Hepatocyte (in vitro differentiated cells): Measurements from ENCODE around the gene LRRC32. TPM values are rescaled to one million over a fixed set of nuclear protein-coding genes. Genes with fewer than 3 reads are reported as not detected.

Experiments used
- DNase-seq: peaks from one replicate; pipeline ENCODE4 v3.0.0-alpha.2; 2016; ENCODE audit warnings: low spot score
- H2AFZ ChIP-seq: fragments of 200-600 bp; sonication (generic); 2 replicates; pipeline ENCODE4 v1.6.0; 2016; ENCODE audit warnings: antibody characterized with exemption, mild to moderate bottlenecking
- H3K27ac ChIP-seq: fragments of 200-600 bp; sonication (generic); 2 replicates; pipeline ENCODE4 v1.5.1; 2016; ENCODE audit warnings: mild to moderate bottlenecking
- H3K27me3 ChIP-seq: fragments of 200-600 bp; sonication (generic); 2 replicates; pipeline ENCODE4 v1.6.1; 2016
- H3K36me3 ChIP-seq: fragments of 200-600 bp; sonication (generic); replicated peaks from 2 replicates; pipeline ENCODE4 v1.5.1; 2016; ENCODE audit warnings: low read depth; ENCODE audit not compliant: insufficient read depth
- H3K4me1 ChIP-seq: fragments of 200-600 bp; sonication (generic); 2 replicates; pipeline ENCODE4 v1.5.1; 2016; ENCODE audit warnings: mild to moderate bottlenecking, moderate library complexity; ENCODE audit not compliant: insufficient read depth
- H3K4me2 ChIP-seq: fragments of 200-600 bp; sonication (generic); 2 replicates; pipeline ENCODE4 v1.6.0; 2016
- H3K4me3 ChIP-seq: fragments of 200-600 bp; sonication (generic); 2 replicates; pipeline ENCODE4 v1.5.1; 2016; ENCODE audit warnings: mild to moderate bottlenecking
- H3K79me2 ChIP-seq: fragments of 200-600 bp; sonication (generic); 2 replicates; pipeline ENCODE4 v1.6.0; 2017; ENCODE audit warnings: mild to moderate bottlenecking
- H3K9me2 ChIP-seq: fragments of 200-600 bp; sonication (generic); replicated peaks from 2 replicates; pipeline ENCODE4 v1.6.0; 2017; ENCODE audit warnings: mild to moderate bottlenecking; ENCODE audit not compliant: insufficient read depth
- H3K9me3 ChIP-seq: fragments of 200-600 bp; sonication (generic); 2 replicates; pipeline ENCODE4 v1.5.1; 2016; ENCODE audit warnings: low read depth, mild to moderate bottlenecking
- H4K20me1 ChIP-seq: fragments of 200-600 bp; sonication (generic); 2 replicates; pipeline ENCODE4 v1.6.0; 2016; ENCODE audit warnings: mild to moderate bottlenecking; ENCODE audit not compliant: insufficient read depth, poor library complexity, severe bottlenecking
- EZH2 ChIP-seq: fragments of 200-600 bp; sonication (generic); IDR thresholded peaks from 2 replicates; pipeline ENCODE4 v1.6.1; 2016; ENCODE audit warnings: antibody characterized with exemption, mild to moderate bottlenecking, borderline replicate concordance
- EZH2phosphoT487 ChIP-seq: fragments of 200-600 bp; sonication (generic); IDR thresholded peaks from one replicate; pipeline ENCODE4 v1.6.1; 2018; ENCODE audit warnings: antibody characterized with exemption, mild to moderate bottlenecking, low read depth, moderate library complexity; ENCODE audit not compliant: unreplicated experiment, severe bottlenecking
- WGBS: methylation state at CpG from one replicate; pipeline ENCODE4 v1.1.6; 2016; ENCODE audit warnings: low lambda C conversion rate; ENCODE audit errors: missing lambda C conversion rate; 5-methylcytosine and 5-hydroxymethylcytosine counted together
- polyA plus RNA-seq: library from polyadenylated mRNA; unstranded; fragments of >200 nt; fragmentation: Nextera tagmentation; extraction: Ambion mirVana; gene quantifications from 2 replicates; pipeline ENCODE4 v1.2.1, GENCODE V29; 2016
- total RNA-seq: library from RNA; depleted of rRNA; stranded (reverse); fragments of >200 nt; gene quantifications from 2 replicates; pipeline ENCODE4 v1.2.3, GENCODE V29; 2014
- TF ChIP-seq, protein P1 (sequence below): fragments of 200-600 bp; sonication (generic); IDR thresholded peaks from 2 replicates; pipeline ENCODE4 v1.5.1; 2016; ENCODE audit warnings: antibody characterized with exemption, mild to moderate bottlenecking; ENCODE audit not compliant: poor library complexity

Gene LRRC32
- total and polyA plus RNA-seq, 2 experiments from 2014 or later: 25.5 to 75.2 TPM

DNA sequence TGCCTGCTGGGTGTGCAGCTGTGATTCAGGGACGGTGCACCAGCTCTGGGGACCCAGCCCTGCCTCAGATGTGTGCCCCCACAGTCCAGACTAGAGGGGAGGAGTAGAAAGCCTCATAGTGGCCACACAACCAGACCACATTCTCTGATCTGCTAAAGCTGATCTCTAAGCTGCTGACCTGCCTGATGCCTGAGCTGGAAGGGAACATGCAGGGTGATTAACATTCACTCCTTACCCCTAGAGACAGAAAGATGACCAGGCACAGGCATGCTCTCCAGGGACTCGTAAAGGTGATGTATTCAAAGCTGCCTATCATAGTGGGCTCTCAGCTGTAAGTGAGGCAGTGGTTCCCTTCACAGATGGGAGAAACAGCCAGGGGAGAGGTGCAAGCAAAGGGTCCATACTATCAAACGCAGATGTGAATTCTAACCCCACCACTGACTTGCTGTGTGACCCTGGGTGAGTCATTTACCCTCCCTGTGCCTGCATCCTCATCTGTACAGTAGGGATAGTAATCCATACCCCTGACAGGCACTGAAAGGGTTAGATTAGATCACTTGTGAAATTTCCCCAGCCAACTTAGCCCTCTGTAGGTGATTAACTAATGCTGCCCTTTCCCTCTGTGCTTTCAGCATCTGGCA, 29.0 kb upstream of the LRRC32 start:
- H3K27me3 ChIP-seq: no peaks in the 10 kb centered on the region
- 80% methylated on average over 3 of the region's 3 CpGs for WGBS
- H3K4me3 ChIP-seq: no peak overlapping the region
- TF ChIP-seq EZH2: no peak
- TF ChIP-seq, protein P1, sequence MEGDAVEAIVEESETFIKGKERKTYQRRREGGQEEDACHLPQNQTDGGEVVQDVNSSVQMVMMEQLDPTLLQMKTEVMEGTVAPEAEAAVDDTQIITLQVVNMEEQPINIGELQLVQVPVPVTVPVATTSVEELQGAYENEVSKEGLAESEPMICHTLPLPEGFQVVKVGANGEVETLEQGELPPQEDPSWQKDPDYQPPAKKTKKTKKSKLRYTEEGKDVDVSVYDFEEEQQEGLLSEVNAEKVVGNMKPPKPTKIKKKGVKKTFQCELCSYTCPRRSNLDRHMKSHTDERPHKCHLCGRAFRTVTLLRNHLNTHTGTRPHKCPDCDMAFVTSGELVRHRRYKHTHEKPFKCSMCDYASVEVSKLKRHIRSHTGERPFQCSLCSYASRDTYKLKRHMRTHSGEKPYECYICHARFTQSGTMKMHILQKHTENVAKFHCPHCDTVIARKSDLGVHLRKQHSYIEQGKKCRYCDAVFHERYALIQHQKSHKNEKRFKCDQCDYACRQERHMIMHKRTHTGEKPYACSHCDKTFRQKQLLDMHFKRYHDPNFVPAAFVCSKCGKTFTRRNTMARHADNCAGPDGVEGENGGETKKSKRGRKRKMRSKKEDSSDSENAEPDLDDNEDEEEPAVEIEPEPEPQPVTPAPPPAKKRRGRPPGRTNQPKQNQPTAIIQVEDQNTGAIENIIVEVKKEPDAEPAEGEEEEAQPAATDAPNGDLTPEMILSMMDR: no peak
- no peak for TF ChIP-seq EZH2phosphoT487
- H3K36me3 ChIP-seq: no peaks in the 10 kb centered on the region
- no peaks in the 10 kb centered on the region for H3K79me2 ChIP-seq
- peak overlapping the region; percentile 65 for H3K27ac ChIP-seq
- no peak overlapping the region for H2AFZ ChIP-seq
- no peak for DNase-seq
- H4K20me1 ChIP-seq: no peaks in the 10 kb centered on the region
- no peaks in the 10 kb centered on the region for H3K9me3 ChIP-seq
- peaks cover 24% of the 10 kb centered on the region for H3K4me1 ChIP-seq
- H3K4me2 ChIP-seq: no peak overlapping the region
- no peaks in the 10 kb centered on the region for H3K9me2 ChIP-seq

DNA sequence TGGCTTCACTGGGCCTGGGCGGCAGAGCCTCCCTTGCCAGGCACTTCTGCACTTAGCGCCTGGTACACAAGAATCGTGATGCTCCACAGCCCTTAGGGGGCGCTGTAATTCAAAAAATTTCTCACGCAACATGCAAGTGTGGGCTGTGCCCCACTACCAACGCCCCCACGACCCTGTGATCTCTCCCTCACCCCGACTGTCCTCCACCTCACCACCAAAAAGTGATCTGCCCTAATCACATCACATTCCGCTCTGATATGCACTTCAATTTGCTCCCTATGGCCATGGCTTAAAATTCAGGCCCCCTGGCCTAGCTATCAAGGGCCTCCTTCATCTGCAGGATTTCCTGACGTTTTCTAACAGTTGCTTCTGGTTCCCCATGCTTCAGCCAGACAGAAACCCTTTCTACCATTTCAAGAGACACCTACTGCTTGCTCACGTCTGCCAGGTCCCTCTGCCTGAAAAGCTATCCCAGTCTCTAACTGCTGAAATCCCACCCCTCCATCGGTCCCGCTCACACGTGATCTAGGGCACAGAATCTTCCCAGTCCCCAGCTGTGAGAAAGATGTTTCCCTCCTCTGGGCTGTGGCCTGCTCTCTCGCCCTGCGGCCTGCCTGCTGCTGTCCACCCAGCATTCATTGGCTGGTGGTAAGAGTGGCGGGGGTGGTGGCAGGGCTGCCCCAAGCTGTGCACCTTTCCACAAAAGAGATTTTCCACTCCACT, 27.9 kb upstream of the LRRC32 start:
- no peak for TF ChIP-seq EZH2
- no peak for TF ChIP-seq EZH2phosphoT487
- TF ChIP-seq, protein P1: peak; percentile 31
- 69% methylated on average over 17 of the region's 17 CpGs for WGBS
- no peak overlapping the region for H3K27ac ChIP-seq

DNA sequence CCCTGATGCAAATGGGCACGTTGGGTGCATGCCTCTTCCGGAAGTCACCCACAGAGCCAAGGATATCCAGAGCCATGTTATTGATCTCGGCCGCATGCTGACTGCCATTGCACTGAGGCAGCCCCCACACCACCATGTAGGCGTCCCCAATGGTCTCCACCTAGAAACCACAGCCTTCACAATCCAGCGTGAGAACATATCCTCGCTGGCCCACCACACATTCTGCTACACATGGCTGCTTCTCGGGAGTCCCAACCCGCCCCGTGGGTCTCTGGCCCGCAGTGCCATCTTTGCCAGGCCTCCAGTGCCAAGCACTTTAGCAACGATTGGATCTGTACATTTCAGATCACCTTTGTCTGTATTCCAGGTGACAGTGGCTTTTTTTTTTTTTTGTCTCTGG, 26.2 kb upstream of the LRRC32 start:
- H3K4me1 ChIP-seq: peaks cover 17% of the 10 kb centered on the region
- TF ChIP-seq EZH2: no peak
- no peak for TF ChIP-seq EZH2phosphoT487
- TF ChIP-seq, protein P1: no peak
- no peaks in the 10 kb centered on the region for H3K9me2 ChIP-seq
- H2AFZ ChIP-seq: no peak overlapping the region
- H3K9me3 ChIP-seq: no peaks in the 10 kb centered on the region
- no peaks in the 10 kb centered on the region for H3K27me3 ChIP-seq
- WGBS: 96% methylated on average over 12 of the region's 12 CpGs
- no peaks in the 10 kb centered on the region for H4K20me1 ChIP-seq
- H3K36me3 ChIP-seq: no peaks in the 10 kb centered on the region
- H3K4me3 ChIP-seq: no peak overlapping the region
- H3K27ac ChIP-seq: no peak overlapping the region
- no peaks in the 10 kb centered on the region for H3K79me2 ChIP-seq
- H3K4me2 ChIP-seq: no peak overlapping the region
- no peak for DNase-seq

More for the DNA sequence above, 27.9 kb upstream of the LRRC32 start:
- no peaks in the 10 kb centered on the region for H3K27me3 ChIP-seq
- no peaks in the 10 kb centered on the region for H3K36me3 ChIP-seq
- H4K20me1 ChIP-seq: no peaks in the 10 kb centered on the region
- no peak overlapping the region for H3K4me3 ChIP-seq
- no peak for DNase-seq
- peaks cover 24% of the 10 kb centered on the region for H3K4me1 ChIP-seq
- H3K79me2 ChIP-seq: no peaks in the 10 kb centered on the region
- H3K9me3 ChIP-seq: no peaks in the 10 kb centered on the region
- H3K9me2 ChIP-seq: no peaks in the 10 kb centered on the region
- no peak overlapping the region for H2AFZ ChIP-seq
- no peak overlapping the region for H3K4me2 ChIP-seq
